Pulmonary artery endothelial cell (primary cell): ENCODE measurements around the gene CPLX1. TPM values are rescaled to one million over a fixed set of nuclear protein-coding genes. Genes with fewer than 3 reads are reported as not detected.
"Not testable (repeated sequence)": the region's sequence is repeated elsewhere in the genome, so short reads cannot be mapped to it uniquely, and the experiment has no call there.

Experiments used
- DNase-seq: peaks from one replicate; pipeline ENCODE4 v3.0.0-alpha.2; 2011; ENCODE audit warnings: low read depth, low spot score
- total RNA-seq: library from RNA; depleted of rRNA; stranded (reverse); fragments of >200 nt; gene quantifications from 2 replicates; pipeline ENCODE4 v1.2.3, GENCODE V29; 2014

CPLX1 gene
- total RNA-seq, 1 donor from 2014 or later: 0.13 TPM

- DNase-seq: no peak
Observed at GRCh38 chr4:793093-793861, 32.7 kb downstream of the CPLX1 start.

- no peak for DNase-seq
Observed at GRCh38 chr4:792626-793092, 33.3 kb downstream of the CPLX1 start.

GRCh38 chr4:791898-792625 is 33.9 kb downstream of the CPLX1 start:
- DNase-seq: no peak

GRCh38 chr4:791252-791897 is 34.6 kb downstream of the CPLX1 start:
- no peak for DNase-seq

GRCh38 chr4:790466-790820 is 35.5 kb downstream of the CPLX1 start:
- no peak for DNase-seq

- DNase-seq: no peak
Observed at GRCh38 chr4:789571-790465, 36.1 kb downstream of the CPLX1 start.

- DNase-seq: no peak
Observed at GRCh38 chr4:788636-789297, 37.2 kb downstream of the CPLX1 start.

GRCh38 chr4:788006-788635 is 37.8 kb downstream of the CPLX1 start:
- DNase-seq: no peak

- no peak for DNase-seq
Observed at GRCh38 chr4:787561-787981, 38.4 kb downstream of the CPLX1 start.

GRCh38 chr4:786861-787300 is 39.0 kb downstream of the CPLX1 start:
- DNase-seq: no peak

GRCh38 chr4:786074-786741 is 39.7 kb downstream of the CPLX1 start:
- DNase-seq: no peak

- DNase-seq: no peak
Observed at GRCh38 chr4:785332-786073, 40.4 kb downstream of the CPLX1 start.

- no peak for DNase-seq
Observed at GRCh38 chr4:784401-785331, 41.3 kb downstream of the CPLX1 start.

- peak; percentile 96 for DNase-seq
Observed at GRCh38 chr4:781493-782216, 44.3 kb downstream of the CPLX1 start.

- no peak for DNase-seq
Observed at GRCh38 chr4:780716-781492, 45.0 kb downstream of the CPLX1 start.

- not testable (repeated sequence) for DNase-seq
Observed at GRCh38 chr4:780255-780654, 45.7 kb downstream of the CPLX1 start.
